ENCODE measurements around the gene MCM6.

Gene MCM6

GRCh38 chr2:135909976-135910375, 33.7 kb upstream of the MCM6 start:
- Histone ChIP-seq H3K4me2 (ENCODE audit: low read length) (no peak overlapping the region), H2AK5ac (ENCODE audit: low read length) (no peak overlapping the region), H3K79me1 (ENCODE audit: low read length) (no peaks in the 10 kb centered on the region), H4K5ac (ENCODE audit: low read length) (no peak overlapping the region), H3K4ac (ENCODE audit: low read depth, low read length) (no peak overlapping the region), H2BK15ac (replicated peaks; ENCODE audit: low read depth) (no peak overlapping the region), H3K27ac (ENCODE audit: low read depth, low read length) (no peak overlapping the region), H3K18ac (ENCODE audit: low read length) (no peak overlapping the region), H3K4me3 (ENCODE audit: low read length) (no peak overlapping the region), H4K8ac (ENCODE audit: low read depth, low read length) (no peak overlapping the region), H2BK120ac (ENCODE audit: low read depth, low read length) (no peak overlapping the region), H3K4me1 (ENCODE audit: control insufficient read depth, low read depth, low read length) (no peaks in the 10 kb centered on the region), H3K79me2 (ENCODE audit: control insufficient read depth, insufficient read depth, low read length) (no peaks in the 10 kb centered on the region), H3K27me3 (ENCODE audit: insufficient read depth, low read length, poor library complexity) (no peaks in the 10 kb centered on the region), H3K56ac (ENCODE audit: low read length) (no peak overlapping the region), H3K9ac (ENCODE audit: low read length) (no peak overlapping the region), H3K23ac (ENCODE audit: low read length) (no peak overlapping the region), H3K36me3 (ENCODE audit: control insufficient read depth, insufficient read depth, low read length) (no peaks in the 10 kb centered on the region), H2BK5ac (ENCODE audit: low read length) (no peak overlapping the region)
- DNase-seq = no peak

- no peak overlapping the region for H3K27ac ChIP-seq (ENCODE audit: low read depth, low read length)
- no peaks in the 10 kb centered on the region for H3K36me3 ChIP-seq (ENCODE audit: control insufficient read depth, insufficient read depth, low read length)
- H2BK5ac ChIP-seq (ENCODE audit: low read length) = no peak overlapping the region
- no peak overlapping the region for H2AK5ac ChIP-seq (ENCODE audit: low read length)
- no peak overlapping the region for H3K4me3 ChIP-seq (ENCODE audit: low read length)
- no peaks in the 10 kb centered on the region for H3K79me1 ChIP-seq (ENCODE audit: low read length)
- no peaks in the 10 kb centered on the region for H3K27me3 ChIP-seq (ENCODE audit: insufficient read depth, low read length, poor library complexity)
- H3K18ac ChIP-seq (ENCODE audit: low read length) = no peak overlapping the region
- H3K23ac ChIP-seq (ENCODE audit: low read length) = no peak overlapping the region
- H2BK120ac ChIP-seq (ENCODE audit: low read depth, low read length) = no peak overlapping the region
- no peak overlapping the region for H2BK15ac ChIP-seq (replicated peaks; ENCODE audit: low read depth)
- no peaks in the 10 kb centered on the region for H3K79me2 ChIP-seq (ENCODE audit: control insufficient read depth, insufficient read depth, low read length)
- H3K4ac ChIP-seq (ENCODE audit: low read depth, low read length) = no peak overlapping the region
- no peak overlapping the region for H4K5ac ChIP-seq (ENCODE audit: low read length)
- H3K56ac ChIP-seq (ENCODE audit: low read length) = no peak overlapping the region
- DNase-seq = no peak
- no peak overlapping the region for H3K4me2 ChIP-seq (ENCODE audit: low read length)
- H4K8ac ChIP-seq (ENCODE audit: low read depth, low read length) = no peak overlapping the region
- H3K4me1 ChIP-seq (ENCODE audit: control insufficient read depth, low read depth, low read length) = no peaks in the 10 kb centered on the region
- H3K9ac ChIP-seq (ENCODE audit: low read length) = no peak overlapping the region
Measured at GRCh38 chr2:135905679-135906078, 29.4 kb upstream of the MCM6 start.

- H4K8ac ChIP-seq (ENCODE audit: low read depth, low read length) = no peak overlapping the region
- H2BK5ac ChIP-seq (ENCODE audit: low read length) = no peak overlapping the region
- no peaks in the 10 kb centered on the region for H3K27me3 ChIP-seq (ENCODE audit: insufficient read depth, low read length, poor library complexity)
- H3K79me2 ChIP-seq (ENCODE audit: control insufficient read depth, insufficient read depth, low read length) = no peaks in the 10 kb centered on the region
- H3K79me1 ChIP-seq (ENCODE audit: low read length) = no peaks in the 10 kb centered on the region
- no peak overlapping the region for H3K23ac ChIP-seq (ENCODE audit: low read length)
- H3K4me3 ChIP-seq (ENCODE audit: low read length) = no peak overlapping the region
- no peak overlapping the region for H2BK120ac ChIP-seq (ENCODE audit: low read depth, low read length)
- peak; percentile 22 for DNase-seq
- no peak overlapping the region for H3K27ac ChIP-seq (ENCODE audit: low read depth, low read length)
- no peak overlapping the region for H4K5ac ChIP-seq (ENCODE audit: low read length)
- no peaks in the 10 kb centered on the region for H3K4me1 ChIP-seq (ENCODE audit: control insufficient read depth, low read depth, low read length)
- no peak overlapping the region for H3K4ac ChIP-seq (ENCODE audit: low read depth, low read length)
- no peak overlapping the region for H3K18ac ChIP-seq (ENCODE audit: low read length)
- no peak overlapping the region for H3K56ac ChIP-seq (ENCODE audit: low read length)
- H2AK5ac ChIP-seq (ENCODE audit: low read length) = no peak overlapping the region
- no peak overlapping the region for H2BK15ac ChIP-seq (replicated peaks; ENCODE audit: low read depth)
- WGBS (ENCODE audit: extremely low coverage, insufficient coverage, low lambda C conversion rate) = no CpG with 5 or more reads among the region's 4 CpGs
- H3K36me3 ChIP-seq (ENCODE audit: control insufficient read depth, insufficient read depth, low read length) = no peaks in the 10 kb centered on the region
- H3K9ac ChIP-seq (ENCODE audit: low read length) = no peak overlapping the region
- no peak overlapping the region for H3K4me2 ChIP-seq (ENCODE audit: low read length)
Measured at GRCh38 chr2:135904341-135904989, 28.2 kb upstream of the MCM6 start.

- no CpG with 5 or more reads among the region's 3 CpGs for WGBS (ENCODE audit: extremely low coverage, insufficient coverage, low lambda C conversion rate)
- Histone ChIP-seq H3K4me2 (ENCODE audit: low read length) (no peak overlapping the region), H2AK5ac (ENCODE audit: low read length) (no peak overlapping the region), H3K4me3 (ENCODE audit: low read length) (no peak overlapping the region), H3K79me1 (ENCODE audit: low read length) (no peaks in the 10 kb centered on the region), H3K79me2 (ENCODE audit: control insufficient read depth, insufficient read depth, low read length) (no peaks in the 10 kb centered on the region), H3K56ac (ENCODE audit: low read length) (no peak overlapping the region), H3K4me1 (ENCODE audit: control insufficient read depth, low read depth, low read length) (no peaks in the 10 kb centered on the region), H2BK5ac (ENCODE audit: low read length) (no peak overlapping the region), H4K5ac (ENCODE audit: low read length) (no peak overlapping the region), H3K9ac (ENCODE audit: low read length) (no peak overlapping the region), H3K4ac (ENCODE audit: low read depth, low read length) (no peak overlapping the region), H2BK15ac (replicated peaks; ENCODE audit: low read depth) (no peak overlapping the region), H3K36me3 (ENCODE audit: control insufficient read depth, insufficient read depth, low read length) (no peaks in the 10 kb centered on the region), H2BK120ac (ENCODE audit: low read depth, low read length) (no peak overlapping the region), H3K23ac (ENCODE audit: low read length) (no peak overlapping the region), H3K27me3 (ENCODE audit: insufficient read depth, low read length, poor library complexity) (no peaks in the 10 kb centered on the region), H3K27ac (ENCODE audit: low read depth, low read length) (no peak overlapping the region), H3K18ac (ENCODE audit: low read length) (no peak overlapping the region), H4K8ac (ENCODE audit: low read depth, low read length) (no peak overlapping the region)
- DNase-seq = peak; percentile 21
Measured at GRCh38 chr2:135903650-135904049, 27.4 kb upstream of the MCM6 start.

GRCh38 chr2:135899567-135899966, 23.3 kb upstream of the MCM6 start:
- no peak overlapping the region for H2BK120ac ChIP-seq (ENCODE audit: low read depth, low read length)
- H3K27me3 ChIP-seq (ENCODE audit: insufficient read depth, low read length, poor library complexity) = no peaks in the 10 kb centered on the region
- H3K4ac ChIP-seq (ENCODE audit: low read depth, low read length) = no peak overlapping the region
- no peak overlapping the region for H2BK15ac ChIP-seq (replicated peaks; ENCODE audit: low read depth)
- no peak for DNase-seq
- H3K4me3 ChIP-seq (ENCODE audit: low read length) = no peak overlapping the region
- H2AK5ac ChIP-seq (ENCODE audit: low read length) = no peak overlapping the region
- no peak overlapping the region for H4K5ac ChIP-seq (ENCODE audit: low read length)
- H3K18ac ChIP-seq (ENCODE audit: low read length) = no peak overlapping the region
- no CpG with 5 or more reads among the region's 4 CpGs for WGBS (ENCODE audit: extremely low coverage, insufficient coverage, low lambda C conversion rate)
- no peak overlapping the region for H2BK5ac ChIP-seq (ENCODE audit: low read length)
- no peak overlapping the region for H3K9ac ChIP-seq (ENCODE audit: low read length)
- H3K36me3 ChIP-seq (ENCODE audit: control insufficient read depth, insufficient read depth, low read length) = no peaks in the 10 kb centered on the region
- no peaks in the 10 kb centered on the region for H3K4me1 ChIP-seq (ENCODE audit: control insufficient read depth, low read depth, low read length)
- no peaks in the 10 kb centered on the region for H3K79me1 ChIP-seq (ENCODE audit: low read length)
- no peak overlapping the region for H3K23ac ChIP-seq (ENCODE audit: low read length)
- no peak overlapping the region for H3K27ac ChIP-seq (ENCODE audit: low read depth, low read length)
- H3K56ac ChIP-seq (ENCODE audit: low read length) = no peak overlapping the region
- H4K8ac ChIP-seq (ENCODE audit: low read depth, low read length) = no peak overlapping the region
- no peaks in the 10 kb centered on the region for H3K79me2 ChIP-seq (ENCODE audit: control insufficient read depth, insufficient read depth, low read length)
- H3K4me2 ChIP-seq (ENCODE audit: low read length) = no peak overlapping the region

- WGBS (ENCODE audit: extremely low coverage, insufficient coverage, low lambda C conversion rate) = no CpG with 5 or more reads among the region's 3 CpGs
- Histone ChIP-seq H4K8ac (ENCODE audit: low read depth, low read length) (no peak overlapping the region), H3K27ac (ENCODE audit: low read depth, low read length) (no peak overlapping the region), H2BK15ac (replicated peaks; ENCODE audit: low read depth) (no peak overlapping the region), H2BK120ac (ENCODE audit: low read depth, low read length) (no peak overlapping the region), H4K5ac (ENCODE audit: low read length) (no peak overlapping the region), H3K4ac (ENCODE audit: low read depth, low read length) (no peak overlapping the region), H3K4me1 (ENCODE audit: control insufficient read depth, low read depth, low read length) (no peaks in the 10 kb centered on the region), H3K27me3 (ENCODE audit: insufficient read depth, low read length, poor library complexity) (no peaks in the 10 kb centered on the region), H3K56ac (ENCODE audit: low read length) (no peak overlapping the region), H2AK5ac (ENCODE audit: low read length) (no peak overlapping the region), H3K36me3 (ENCODE audit: control insufficient read depth, insufficient read depth, low read length) (no peaks in the 10 kb centered on the region), H3K9ac (ENCODE audit: low read length) (no peak overlapping the region), H3K18ac (ENCODE audit: low read length) (no peak overlapping the region), H2BK5ac (ENCODE audit: low read length) (no peak overlapping the region), H3K4me3 (ENCODE audit: low read length) (no peak overlapping the region), H3K79me2 (ENCODE audit: control insufficient read depth, insufficient read depth, low read length) (no peaks in the 10 kb centered on the region), H3K79me1 (ENCODE audit: low read length) (no peaks in the 10 kb centered on the region), H3K23ac (ENCODE audit: low read length) (no peak overlapping the region), H3K4me2 (ENCODE audit: low read length) (no peak overlapping the region)
- DNase-seq = no peak
Measured at GRCh38 chr2:135898234-135898786, 22.1 kb upstream of the MCM6 start.

Measured in mesendoderm (in vitro differentiated cells).